OCI-M1 (cell line): ENCODE results near the gene PLB1.

ENCODE experiments used
- DNase-seq: peaks from one replicate; lab custom pipeline; 2025; lab: John Stamatoyannopoulos, UW

The PLB1 gene

DNA sequence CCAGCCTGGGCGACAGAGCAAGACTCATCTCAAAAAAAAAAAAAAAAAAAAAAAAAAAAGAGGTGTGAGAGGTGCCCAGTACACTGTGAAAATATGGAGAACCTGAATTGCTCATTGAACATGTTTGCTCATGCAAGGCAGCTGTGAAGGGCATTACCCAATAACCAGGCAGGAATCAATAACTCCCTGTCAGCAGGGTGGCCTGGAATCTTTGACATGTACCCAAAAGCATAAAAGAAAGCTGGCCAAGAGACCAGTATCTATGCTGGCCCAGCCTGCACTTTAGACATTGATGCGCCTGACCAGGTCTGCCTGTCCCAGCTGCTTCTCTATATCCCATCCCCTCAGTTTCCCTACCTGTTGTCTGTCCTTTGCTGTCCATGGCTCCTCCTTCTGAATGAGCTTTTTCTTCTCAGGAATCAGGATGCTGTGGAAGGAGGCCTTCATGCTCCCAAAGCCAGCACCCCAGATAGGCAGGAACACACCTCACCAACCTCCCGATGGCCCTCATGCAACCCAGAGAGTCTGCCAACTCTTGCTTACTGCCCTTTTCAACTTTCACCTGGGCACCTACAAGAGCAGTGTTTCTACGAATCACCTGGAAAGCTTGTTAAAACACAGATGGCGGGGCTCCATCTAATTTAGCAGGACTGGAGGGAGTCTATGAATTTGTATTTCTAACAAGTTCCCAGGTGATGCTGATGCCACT lies 172.4 kb downstream of the PLB1 start:
- no peak for DNase-seq

DNA sequence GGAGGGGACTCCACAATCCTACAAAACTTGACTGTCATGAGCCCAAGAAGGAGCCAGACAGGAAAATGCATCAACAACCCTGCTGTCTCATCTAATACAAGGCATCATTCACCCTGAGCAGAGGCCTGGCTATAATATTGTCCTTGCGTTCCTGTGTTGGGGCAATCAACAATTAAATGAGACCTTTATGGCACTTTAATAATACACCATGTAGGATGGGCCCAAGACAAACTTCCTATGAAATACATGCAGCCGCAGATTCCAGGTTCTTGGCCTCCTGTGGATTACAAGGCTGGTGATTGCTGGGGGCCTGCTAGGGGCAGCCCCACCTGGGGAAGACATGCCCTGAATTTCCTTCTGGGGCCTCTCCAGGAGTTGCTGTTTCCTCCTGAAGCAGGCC lies 173.0 kb downstream of the PLB1 start:
- no peak for DNase-seq

DNA sequence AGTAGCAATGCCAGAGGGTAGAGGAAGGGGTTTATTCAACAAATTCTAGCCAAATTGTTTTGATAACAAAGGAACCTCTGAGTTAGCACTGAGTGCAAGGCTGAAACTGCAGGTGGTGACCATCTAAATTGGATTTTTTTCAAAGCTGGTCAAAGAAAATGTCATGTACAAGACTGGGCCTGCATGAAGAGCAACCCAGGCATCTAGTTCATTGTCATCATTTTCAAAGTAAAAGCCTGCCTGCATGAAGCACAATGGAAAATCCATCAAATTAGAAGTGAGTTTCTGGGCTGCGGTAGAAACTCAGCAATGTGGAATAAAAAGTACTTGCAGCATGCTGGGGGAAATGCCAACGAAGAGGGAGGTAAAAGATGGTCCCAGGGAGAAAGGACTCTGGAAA lies 175.0 kb downstream of the PLB1 start:
- no peak for DNase-seq

DNA sequence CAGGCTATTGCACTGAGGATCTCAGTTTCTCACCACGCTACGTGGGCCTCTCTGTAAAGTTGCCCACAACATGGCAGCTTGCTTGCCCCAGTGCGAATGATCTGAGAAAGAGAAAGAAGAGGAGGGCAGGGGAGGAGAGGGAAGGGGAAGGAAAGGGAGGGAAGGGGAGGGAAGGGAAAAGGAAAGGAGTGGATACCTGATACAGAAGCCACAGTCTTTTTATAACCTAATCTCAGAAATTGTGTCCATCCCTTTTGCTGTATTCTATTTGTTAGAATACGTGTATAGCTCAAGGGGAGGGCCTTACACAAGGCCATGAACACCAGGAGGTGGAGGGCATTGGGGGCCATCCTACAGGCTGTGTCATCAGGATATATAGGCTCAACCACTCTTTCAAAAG lies 177.5 kb downstream of the PLB1 start:
- DNase-seq: no peak

DNA sequence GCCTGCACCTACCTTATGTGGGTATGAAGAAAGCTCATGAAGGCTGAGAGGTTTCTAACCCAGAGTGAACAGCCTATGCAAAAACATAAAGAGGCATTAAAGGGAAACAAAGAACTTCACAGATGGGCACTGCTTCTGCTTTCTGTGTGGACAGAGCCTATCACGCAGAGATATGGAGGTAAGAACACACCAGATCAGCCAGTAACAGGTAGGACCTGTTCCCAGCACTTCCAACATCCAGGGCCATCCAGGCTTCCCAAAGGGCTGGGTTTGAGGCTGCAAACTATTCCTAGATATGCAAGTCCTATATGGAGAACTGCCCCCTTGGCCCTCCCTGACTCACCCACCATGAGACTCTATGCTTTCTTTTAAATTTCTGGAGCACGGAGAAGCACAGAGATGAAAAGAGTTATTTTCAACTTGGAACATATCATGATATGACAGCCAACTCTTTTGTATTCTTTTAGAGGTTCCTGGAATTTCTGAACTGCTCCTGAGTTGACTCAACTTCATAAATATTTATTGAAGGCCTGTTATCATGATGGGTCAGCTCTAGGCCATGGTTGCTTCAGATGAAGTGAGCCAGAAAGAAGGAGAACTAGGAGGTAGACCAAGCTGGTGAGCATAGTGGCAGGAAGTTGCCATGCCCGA lies 178.3 kb downstream of the PLB1 start:
- no peak for DNase-seq

DNA sequence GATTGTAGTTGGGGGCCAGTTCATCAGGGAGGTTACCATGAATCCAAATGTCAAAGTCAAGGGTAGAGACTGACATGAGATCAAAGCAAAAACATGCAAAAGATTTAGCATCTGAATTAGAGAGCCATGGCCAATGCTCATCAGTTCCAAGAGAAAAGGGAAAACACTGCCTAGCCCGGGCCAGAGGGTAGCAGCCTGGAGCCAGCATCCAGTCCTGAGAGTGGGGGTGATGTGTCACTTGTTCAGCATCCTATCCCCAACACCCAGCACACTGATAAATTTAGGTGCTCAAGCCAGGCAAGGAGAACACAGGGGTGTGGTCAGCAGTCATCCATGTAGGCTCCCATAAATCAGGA lies 178.8 kb downstream of the PLB1 start:
- no peak for DNase-seq

DNA sequence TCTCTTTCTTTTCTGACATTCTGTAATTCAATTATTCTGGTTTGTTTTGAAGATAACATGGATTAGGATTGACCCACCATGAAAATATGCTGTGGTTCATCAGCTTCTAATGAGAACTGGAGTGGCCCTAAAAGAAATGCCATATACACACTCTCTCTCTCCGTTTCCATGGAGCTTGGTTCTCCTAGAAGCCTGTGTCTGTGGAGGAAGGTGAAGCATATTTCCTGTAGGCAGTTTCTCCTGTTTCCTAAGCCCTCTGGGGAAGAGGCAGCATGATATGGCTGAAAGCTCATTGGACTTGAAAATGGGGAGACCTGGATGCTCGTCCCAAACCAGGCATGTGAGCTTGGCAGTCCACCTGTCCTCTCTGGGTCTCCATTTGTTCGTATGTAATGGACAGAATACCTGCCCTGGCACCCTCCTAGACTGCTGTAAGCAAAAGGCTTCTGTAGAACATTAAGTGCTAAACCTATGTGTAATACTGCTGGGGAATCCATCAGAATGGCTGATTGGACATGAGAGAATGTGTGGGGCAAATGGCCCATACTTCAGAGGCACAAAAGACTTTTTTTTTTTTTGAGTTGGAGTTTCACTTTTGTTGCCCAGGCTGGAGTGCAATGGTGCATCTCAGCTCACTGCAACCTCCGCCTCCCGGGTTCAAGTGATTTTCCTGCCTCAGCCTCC lies 180.4 kb downstream of the PLB1 start:
- DNase-seq: no peak

DNA sequence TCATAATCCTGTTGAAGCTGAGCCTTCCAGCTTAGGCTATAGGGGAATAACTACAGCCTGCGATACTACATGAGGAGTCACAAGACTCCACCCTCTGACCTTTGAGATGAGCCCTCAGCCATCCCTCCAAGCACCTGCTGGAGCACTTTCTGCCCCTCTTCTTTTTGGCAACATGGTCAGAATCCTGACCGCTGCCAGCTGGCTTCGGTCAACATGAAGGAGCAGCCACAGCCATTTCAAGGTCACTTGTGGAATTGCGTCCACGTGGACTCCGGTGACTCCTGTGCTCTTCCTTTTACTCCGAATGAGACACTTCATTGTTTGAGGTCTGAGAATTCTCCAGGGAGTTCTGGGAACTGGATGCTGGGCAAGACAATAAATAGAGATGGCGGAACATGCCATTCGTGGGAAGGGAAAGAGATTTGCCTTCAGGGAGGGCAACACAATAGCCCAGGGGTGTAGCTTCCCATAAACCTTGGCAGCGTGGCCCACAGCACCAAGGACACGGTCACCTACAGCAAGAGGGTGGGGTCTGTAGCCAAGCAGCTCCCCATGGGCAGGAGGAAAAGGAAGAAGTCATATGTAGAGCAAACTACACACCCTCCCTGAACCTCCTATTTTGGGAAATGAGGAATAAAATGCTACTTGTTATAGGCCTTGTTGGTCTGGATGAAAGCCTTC lies 182.5 kb downstream of the PLB1 start:
- no peak for DNase-seq

DNA sequence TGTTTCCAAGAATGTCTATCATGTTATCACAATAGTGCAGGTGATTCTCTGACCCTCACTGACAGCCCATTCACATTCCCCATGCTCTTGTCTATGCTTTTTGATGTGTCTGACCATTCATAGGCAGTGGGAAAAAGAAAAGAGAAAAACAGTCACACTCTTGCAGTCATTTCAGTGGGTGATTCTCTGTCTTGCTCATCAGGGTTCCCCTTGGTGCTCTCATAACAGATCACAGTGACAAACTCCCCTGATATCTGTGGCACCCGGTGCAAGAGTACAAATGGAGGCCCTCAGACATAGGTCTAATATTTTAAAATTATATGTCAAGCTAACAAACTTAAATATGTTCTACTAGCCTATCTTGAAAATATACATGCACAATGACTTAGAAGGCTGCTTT lies 183.1 kb downstream of the PLB1 start:
- DNase-seq: no peak

DNA sequence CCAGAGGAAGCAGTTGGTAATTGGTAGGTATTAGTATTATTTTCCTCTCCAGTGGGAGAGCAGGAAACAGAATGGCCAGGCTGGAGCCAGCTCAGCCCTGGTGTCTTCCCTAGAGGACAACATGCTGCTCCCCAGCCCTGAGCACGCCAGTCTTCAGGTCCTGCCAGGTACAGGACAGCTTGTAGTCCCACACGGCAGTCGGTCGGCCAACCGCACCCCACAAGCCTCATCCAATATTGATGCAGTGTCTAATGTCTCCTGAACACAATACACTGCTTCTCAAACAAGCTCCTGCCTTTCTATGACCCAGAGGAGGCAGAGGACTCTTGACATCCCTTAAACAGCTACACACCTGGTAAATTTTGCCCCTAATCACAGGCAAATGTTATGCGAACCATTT lies 184.8 kb downstream of the PLB1 start:
- DNase-seq: no peak

DNA sequence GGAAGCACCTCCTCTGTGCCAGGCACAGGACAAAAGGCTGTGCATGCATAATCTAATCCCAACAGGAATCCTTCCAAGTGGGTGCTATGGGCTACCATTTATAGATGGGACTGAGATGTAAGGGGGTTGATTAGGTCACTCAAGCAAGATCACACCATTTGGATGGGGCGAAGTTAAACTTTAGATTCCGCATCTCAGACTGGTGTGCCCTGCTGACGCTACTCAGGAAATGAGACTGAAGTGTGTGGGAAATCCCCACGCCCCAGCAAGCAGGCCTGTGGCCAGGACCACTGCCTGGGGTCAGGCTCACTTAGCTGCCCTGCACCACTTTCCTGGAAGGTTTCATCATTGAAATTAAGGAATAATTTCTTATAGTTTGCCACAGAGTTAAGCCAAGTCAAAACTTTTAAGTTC lies 185.3 kb downstream of the PLB1 start:
- no peak for DNase-seq

DNA sequence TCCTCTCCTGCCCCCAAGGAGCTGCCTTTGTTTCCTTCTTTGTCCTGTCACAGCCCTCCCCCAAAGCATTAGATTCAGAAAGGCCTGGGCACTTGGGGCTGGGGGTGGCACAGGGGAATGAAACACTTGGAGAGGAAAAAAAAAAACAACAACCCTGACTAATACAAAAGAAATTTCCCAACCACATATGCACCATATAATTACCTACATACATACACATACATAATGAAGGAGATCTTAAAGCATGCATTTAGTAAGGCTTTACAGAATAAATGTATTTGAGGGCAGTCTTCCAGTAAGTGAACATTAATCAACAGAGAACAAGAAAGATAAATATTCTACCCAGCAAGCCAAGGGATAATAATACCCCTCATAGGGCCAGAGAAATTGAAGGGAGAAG lies 185.7 kb downstream of the PLB1 start:
- DNase-seq: no peak

DNA sequence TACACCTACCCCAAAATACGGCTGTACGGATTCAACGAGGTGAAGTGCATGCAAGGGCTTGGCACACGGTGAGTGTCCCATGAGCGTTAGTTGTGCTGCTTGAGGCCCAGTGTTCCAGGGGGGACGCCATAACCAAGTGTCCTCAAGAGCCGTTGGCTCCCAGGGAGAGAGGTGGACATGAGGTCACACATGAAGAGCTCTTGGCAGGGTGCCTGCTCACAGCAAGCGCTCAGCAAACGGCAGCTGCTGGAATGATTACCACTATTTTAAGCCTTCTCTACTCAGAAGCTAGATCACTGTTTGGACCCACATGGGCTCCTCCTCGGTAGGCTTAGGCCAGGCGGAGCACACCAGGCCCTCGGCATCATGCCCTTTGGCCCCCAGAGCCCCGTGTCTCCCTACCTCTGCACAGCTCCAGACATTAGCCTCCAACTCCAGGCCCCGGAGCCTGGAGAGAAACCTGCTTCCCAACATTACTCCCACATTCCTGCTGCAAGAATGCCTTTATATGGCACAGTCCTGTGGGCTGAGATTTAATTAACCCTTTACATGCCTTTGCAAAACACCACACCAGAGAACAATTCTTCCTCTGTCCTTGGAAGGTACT lies 187.3 kb downstream of the PLB1 start:
- no peak for DNase-seq

DNA sequence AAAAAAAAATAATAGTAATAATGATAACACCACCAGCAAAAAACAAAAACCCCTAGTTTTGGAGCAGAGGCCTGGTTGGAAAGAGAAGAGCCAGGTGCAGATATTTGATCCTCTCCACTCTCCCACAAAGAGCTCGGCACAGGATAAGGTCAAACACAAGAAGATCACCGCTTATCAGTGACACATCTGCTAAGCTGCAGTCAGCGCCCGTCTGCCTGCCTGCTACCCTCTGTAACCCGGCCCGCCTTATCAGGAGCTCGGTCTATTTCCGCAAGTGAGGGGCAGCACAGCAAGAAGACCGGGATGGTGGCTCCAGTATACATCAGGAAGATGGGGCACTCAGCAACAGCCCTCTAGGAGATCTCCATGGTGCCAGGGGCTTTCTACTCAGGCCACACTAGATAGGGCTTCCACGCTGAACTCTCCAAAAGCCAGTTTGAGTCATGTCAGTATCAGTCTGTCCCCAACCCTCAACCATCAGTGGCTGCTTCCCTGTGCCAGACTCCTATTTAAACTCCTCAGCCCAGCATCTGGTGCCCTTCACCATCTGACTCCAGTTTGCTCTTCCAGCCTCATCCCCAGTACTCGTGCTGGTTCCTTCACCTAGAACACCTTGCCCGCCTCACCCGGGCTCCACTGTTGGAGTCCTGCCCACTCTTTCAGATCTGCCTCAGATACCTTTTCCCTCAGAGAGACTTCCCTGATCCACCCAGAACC lies 188.4 kb downstream of the PLB1 start:
- no peak for DNase-seq

DNA sequence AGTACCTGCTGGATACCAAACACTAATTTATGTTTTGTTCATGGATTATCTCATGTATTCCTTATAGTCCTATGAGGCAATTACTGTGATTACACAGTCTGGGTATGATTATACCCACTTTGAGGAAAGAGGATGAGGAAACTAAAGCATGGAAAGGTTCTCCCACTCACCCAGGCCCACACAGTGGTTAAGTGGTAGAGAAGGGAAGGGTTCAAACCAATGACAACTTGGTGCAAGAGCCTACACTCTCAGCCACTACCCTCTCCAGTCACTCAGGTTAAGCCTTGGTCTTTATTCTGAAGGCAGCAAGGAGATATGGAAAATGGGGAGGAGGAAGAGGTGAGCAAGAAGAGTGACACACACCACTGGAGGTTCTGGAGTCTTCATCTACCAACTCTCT lies 191.3 kb downstream of the PLB1 start:
- no peak for DNase-seq

DNA sequence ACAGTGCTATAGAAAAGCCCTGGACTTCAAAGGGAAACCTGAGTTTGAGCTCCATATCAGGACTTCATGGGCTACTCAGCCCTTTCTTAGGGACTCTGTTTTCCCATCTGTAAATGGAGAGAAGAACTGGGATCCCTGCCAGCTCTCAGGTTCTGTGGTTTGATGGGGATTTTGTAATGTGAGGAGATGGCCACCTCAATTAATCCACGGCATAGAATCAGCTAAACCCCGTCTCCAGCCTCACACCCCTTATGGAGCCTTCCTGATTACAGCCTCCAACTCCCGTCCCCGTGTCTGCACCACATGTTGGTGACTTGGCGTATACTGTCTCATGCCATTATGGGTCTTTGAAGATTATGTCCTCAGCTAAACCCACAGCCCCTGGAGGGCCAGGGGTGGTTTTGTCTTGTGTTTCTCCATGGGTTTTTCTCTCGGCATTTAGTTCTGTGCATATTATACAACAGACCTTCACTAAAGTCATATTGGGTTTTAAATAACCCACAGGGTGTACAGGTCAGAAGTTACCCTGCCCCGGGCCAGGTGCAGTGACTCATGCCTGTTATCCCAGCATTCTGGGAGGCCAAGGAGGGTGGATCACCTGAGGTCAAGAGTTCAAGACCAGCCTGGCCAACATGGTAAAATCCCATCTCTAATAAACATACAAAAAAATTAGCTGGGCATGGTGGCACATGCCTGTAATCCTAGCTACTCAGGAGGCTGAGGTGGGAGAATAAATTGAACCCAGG lies 192.0 kb downstream of the PLB1 start:
- no peak for DNase-seq

DNA sequence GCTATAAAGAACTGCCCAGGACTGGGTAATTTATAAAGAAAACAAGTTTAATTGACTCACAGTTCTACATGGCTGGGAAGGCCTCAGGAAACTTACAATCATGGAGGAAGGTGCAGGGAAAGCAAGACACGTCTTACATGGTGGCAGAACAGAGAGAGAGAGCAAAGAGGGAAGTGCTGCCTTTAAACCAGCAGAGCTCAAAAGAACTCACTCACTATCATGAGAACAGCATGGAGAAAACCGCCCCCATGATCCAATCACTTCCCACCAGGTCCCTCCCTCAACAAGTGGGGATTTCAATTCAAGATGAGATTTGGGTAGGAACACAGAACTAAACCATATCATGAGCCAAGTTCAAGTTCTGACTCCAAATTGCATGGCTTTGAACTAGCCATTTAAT lies 193.0 kb downstream of the PLB1 start:
- DNase-seq: no peak

DNA sequence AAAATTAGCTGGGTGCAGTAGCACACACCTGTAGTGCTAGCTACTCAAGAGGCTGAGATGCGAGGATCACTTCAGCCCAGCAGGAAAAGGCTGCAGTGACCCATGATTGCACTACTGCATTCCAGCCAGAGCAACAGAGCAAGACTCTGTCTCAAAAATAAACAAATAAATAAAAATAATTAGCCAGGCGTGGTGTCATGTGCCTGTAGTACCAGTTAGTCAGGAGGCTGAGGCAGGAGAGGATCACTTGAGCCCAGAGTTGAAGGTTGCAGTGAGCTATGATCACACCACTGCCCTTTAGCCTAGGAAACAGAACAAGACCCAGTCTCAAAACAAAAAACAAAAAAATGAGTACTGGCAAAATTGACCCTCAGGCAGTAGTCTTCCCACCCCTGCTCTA lies 193.9 kb downstream of the PLB1 start:
- DNase-seq: no peak

DNA sequence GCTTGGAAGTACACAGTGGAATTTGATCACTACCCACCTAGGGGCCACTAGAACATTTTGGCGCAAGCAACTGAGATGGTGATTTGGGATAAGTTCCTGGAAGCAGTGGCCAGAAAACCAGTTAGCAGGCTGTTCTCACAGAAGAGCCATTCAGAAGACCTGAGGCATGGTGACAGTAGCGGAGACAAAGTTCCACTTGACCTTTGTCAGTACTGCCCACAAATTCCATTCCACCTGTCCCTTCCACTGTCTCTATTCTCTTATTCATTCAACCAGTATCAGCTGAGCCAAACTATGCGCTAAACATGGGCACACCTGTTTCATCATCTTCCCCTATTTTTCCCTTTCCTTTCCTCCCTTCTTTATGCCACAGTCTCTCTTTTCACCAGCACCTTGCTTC lies 196.6 kb downstream of the PLB1 start:
- DNase-seq: no peak

DNA sequence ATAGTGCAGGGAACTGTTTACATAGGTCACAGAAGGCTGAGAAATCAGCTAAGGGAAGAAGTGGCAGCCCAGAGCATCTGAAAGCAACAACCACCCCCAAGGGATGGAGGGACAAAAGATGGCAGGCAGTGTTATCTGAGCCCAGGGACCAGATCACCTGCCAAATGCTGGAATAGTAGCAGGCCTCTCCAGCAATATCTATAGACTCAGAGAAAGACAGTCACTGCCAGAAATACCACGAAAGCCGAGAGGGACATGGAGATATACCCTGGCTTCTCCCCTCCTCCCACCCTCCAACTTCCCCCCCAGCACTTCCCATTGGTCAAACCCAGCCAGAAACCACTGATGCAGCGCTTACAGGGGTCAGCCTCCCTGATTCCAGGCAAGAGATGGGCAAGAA lies 197.4 kb downstream of the PLB1 start:
- no peak for DNase-seq
